Aorta (tissue), 5 donors: ENCODE measurements around the gene VAMP8. TPM values are rescaled to one million over a fixed set of nuclear protein-coding genes. Genes with fewer than 3 reads are reported as not detected.

Experiments
- ATAC-seq: fragments of 200-7000 bp; cut with Tn5 transposase; one replicate; pipeline ENCODE4 v1.9.1; 2022; ENCODE audit warnings: moderate library complexity; ENCODE audit not compliant: low FRiP score
- DNase-seq, 2 donors: peaks; one replicate each; pipeline ENCODE4 v3.0.0-alpha.2; 2020
- H3K27ac ChIP-seq, 2 donors: one replicate each; pipeline ENCODE4 v1.5.1; 2013; ENCODE audit warnings: low read length in 2 of 2, mild to moderate bottlenecking in 2 of 2, moderate library complexity in 2 of 2, control low read depth in 1 of 2, inconsistent platforms in 1 of 2, low read depth in 1 of 2
- H3K27me3 ChIP-seq, 2 donors: one replicate each; pipeline ENCODE4 v1.6.1; 2013; ENCODE audit warnings: control low read depth in 1 of 2, low read length in 1 of 2, mild to moderate bottlenecking in 1 of 2, moderate library complexity in 1 of 2; ENCODE audit not compliant: insufficient read depth in 2 of 2, control insufficient read depth in 1 of 2
- H3K36me3 ChIP-seq, 2 donors: one replicate each; pipeline ENCODE4 v1.6.1; 2013; ENCODE audit warnings: control low read depth in 1 of 2, low read length in 1 of 2, mild to moderate bottlenecking in 1 of 2; ENCODE audit not compliant: insufficient read depth in 2 of 2, control insufficient read depth in 1 of 2
- H3K4me1 ChIP-seq, 2 donors: one replicate each; pipeline ENCODE4 v1.6.1; 2013; ENCODE audit warnings: low read length in 2 of 2, control low read depth in 1 of 2, mild to moderate bottlenecking in 1 of 2, moderate library complexity in 1 of 2; ENCODE audit not compliant: insufficient read depth in 2 of 2, control insufficient read depth in 1 of 2
- H3K4me3 ChIP-seq, 2 donors: one replicate each; pipeline ENCODE4 v1.5.1; 2013; ENCODE audit warnings: low read length in 2 of 2, control low read depth in 1 of 2, mild to moderate bottlenecking in 1 of 2
- H3K9me3 ChIP-seq: one replicate; pipeline ENCODE4 v1.6.1; 2013; ENCODE audit warnings: mild to moderate bottlenecking, low read length; ENCODE audit not compliant: control insufficient read depth
- WGBS, 2 donors: extraction: QIAGEN DNeasy Blood & Tissue Kit; methylation state at CpG; one replicate each; pipeline ENCODE4 v1.1.7; 2013; 5-methylcytosine and 5-hydroxymethylcytosine counted together
- intact Hi-C, 2 donors: fragments of 100-400 bp; cut with DNase I; formaldehyde crosslinking; loops; one replicate each; pipeline versions ENCODE4 v1.14.2 to v1.15.0; 2022
- long read RNA-seq, 2 donors: library from polyadenylated mRNA; unstranded; transcript quantifications; one replicate each; pipeline ENCODE4 v2.0.0, GENCODE V29; 2020 to 2021
- polyA plus RNA-seq, 2 donors: library from polyadenylated mRNA; stranded (reverse); fragments of 200-250 nt; gene quantifications; one replicate each; pipeline ENCODE4 v1.2.3, GENCODE V29; 2013
- total RNA-seq, 2 donors: library from RNA; stranded (reverse); fragmentation: NEBNext Ultra II Directional; extraction: Animal tissue kit (Norgen Biotek cat#: 25700); gene quantifications; one replicate each; pipeline ENCODE4 v1.2.1, GENCODE V29; 2021
- donor health status: healthy with polysubstance abuse.
- donor health status: Bipolar disorder and iron deficiency.
- donor health status: DM: no; HTN: no; CAD: no.
- donor health status: DM: no; HTN: no; CAD: no.
- donor health status: DM: yes; HTN: yes; CAD: no.

VAMP8 gene
- 10 to 100 TPM; 40.5 to 43.5 TPM for total RNA-seq
- polyA plus RNA-seq, result 100 to 1,000 TPM in 1 of 2 donors, 10 to 100 TPM in 1; 23.9 to 256 TPM
- long read RNA-seq, donor 1, partial matches to known transcripts, result 0 of 4 reads
- long read RNA-seq, donor 1, other reads (novel, unspliced or antisense), result 0 of 4 reads
- long read RNA-seq, donor 2, partial matches to known transcripts, result 1 of 5 reads
- long read RNA-seq, donor 2, other reads (novel, unspliced or antisense), result 1 of 5 reads

DNA sequence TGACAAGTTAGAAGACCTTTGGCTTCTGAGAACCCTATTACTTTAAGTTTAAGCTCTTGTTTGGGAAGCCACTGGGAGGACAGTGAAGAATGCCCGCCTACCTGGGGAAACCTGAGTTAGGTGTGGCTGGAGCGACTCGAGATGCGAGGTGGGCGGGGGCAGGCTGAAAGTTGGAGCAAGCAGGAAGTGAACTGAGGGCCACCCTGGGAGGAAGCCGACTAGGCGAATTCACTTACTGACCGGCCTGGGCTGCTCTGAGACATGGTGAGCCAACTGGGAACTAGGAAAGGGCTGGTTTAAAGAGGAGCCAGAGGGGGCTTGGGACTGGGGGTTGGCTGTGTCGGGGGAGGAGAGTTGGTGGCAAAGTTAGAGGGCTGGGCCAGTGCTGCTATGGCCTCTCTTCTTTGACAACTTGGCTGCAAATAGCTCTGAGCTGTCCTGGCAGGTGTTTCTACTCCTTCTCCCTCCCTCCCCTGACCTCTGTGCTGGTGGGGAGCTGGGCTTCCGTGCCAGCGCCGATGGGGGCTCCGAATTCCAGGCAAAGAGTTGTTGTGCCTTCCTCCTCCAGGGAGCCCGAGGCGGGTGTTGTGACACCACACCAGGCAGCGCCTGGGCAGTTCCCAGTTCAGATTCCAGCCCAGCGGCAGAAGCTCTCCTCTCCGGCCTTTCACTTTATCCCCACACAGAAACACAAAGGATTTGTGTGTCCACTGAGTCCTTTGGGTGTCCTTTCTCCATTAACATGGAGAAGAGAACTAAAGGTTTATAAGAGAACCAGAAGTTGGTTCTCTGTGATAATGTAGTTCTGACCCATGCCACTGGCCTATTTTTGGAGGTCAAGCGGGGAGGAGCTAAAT lies at the start of gene VAMP8:
Gene VAMP8 (plus strand): TSS at position 201 of the 857 bp plus-strand sequence. CDS start 61 bp downstream, at position 262.
- Histone ChIP-seq H3K27me3 (no peaks in the 10 kb centered on the region), H3K27ac (no peak within 1 kb of the TSS), H3K9me3 (no peaks in the 10 kb centered on the region), H3K36me3 (no peaks in the 10 kb centered on the region), H3K4me1 (no peaks in the 10 kb centered on the region), H3K4me3 (no peak within 1 kb of the TSS)
- intact Hi-C loops, result no loop called here
- ATAC-seq (peak; percentile 57), DNase-seq (peak in 1 of 2 donors; percentile 72)
- WGBS, 2 donors, result 65 to 70% methylated on average over 19 of the region's 19 CpGs

DNA sequence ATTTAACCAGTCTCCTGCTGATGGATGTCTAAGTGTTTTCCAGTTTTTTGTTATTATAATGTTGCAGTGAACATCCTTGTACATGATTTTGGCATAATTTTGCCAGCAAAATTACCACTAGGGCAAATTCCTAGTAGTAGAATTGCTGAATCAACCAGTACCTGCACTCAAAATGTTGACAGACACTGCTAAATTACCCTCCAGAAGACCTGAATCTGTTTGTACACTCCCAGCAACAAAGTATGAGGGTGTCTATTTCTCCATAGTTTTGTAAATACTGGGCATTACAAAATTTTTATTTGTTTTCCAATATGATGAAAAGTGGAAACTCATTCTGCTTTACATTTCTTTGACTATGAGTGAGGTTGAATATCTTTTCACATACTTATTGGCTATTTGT lies 49.6 kb upstream of the VAMP8 start:
- Histone ChIP-seq H3K27ac (no peak overlapping the region), H3K9me3 (no peaks in the 10 kb centered on the region), H3K4me3 (no peak overlapping the region), H3K4me1 (no peaks in the 10 kb centered on the region), H3K36me3 (no peaks in the 10 kb centered on the region), H3K27me3 (no peaks in the 10 kb centered on the region)
- DNase-seq, result no peak
- intact Hi-C loops, result no loop called here
- ATAC-seq, result no peak

GRCh38 chr2:85528355-85528754 lies 49.0 kb upstream of the VAMP8 start:
- 84 to 90% methylated on average over 2 of the region's 2 CpGs for WGBS, 2 donors
- intact Hi-C loops, result no loop called here

GRCh38 chr2:85529809-85530208 lies 47.6 kb upstream of the VAMP8 start:
- H3K27ac ChIP-seq, result no peak overlapping the region
- no peaks in the 10 kb centered on the region for H3K4me1 ChIP-seq
- H3K9me3 ChIP-seq, result no peaks in the 10 kb centered on the region
- intact Hi-C loops, result no loop called here
- no peak overlapping the region for H3K4me3 ChIP-seq
- H3K27me3 ChIP-seq, result no peaks in the 10 kb centered on the region
- ATAC-seq (no peak), DNase-seq (no peak)
- H3K36me3 ChIP-seq, result no peaks in the 10 kb centered on the region
- 96 to 100% methylated on average over 1 of the region's 1 CpG for WGBS, 2 donors

More at GRCh38 chr2:85528355-85528754, 49.0 kb upstream of the VAMP8 start:
- Histone ChIP-seq H3K36me3 (no peaks in the 10 kb centered on the region), H3K27me3 (no peaks in the 10 kb centered on the region), H3K9me3 (no peaks in the 10 kb centered on the region), H3K4me1 (no peaks in the 10 kb centered on the region), H3K27ac (no peak overlapping the region), H3K4me3 (no peak overlapping the region)
- DNase-seq (no peak), ATAC-seq (no peak)

GRCh38 chr2:85531589-85531988 lies 45.8 kb upstream of the VAMP8 start:
- no peak for DNase-seq

DNA sequence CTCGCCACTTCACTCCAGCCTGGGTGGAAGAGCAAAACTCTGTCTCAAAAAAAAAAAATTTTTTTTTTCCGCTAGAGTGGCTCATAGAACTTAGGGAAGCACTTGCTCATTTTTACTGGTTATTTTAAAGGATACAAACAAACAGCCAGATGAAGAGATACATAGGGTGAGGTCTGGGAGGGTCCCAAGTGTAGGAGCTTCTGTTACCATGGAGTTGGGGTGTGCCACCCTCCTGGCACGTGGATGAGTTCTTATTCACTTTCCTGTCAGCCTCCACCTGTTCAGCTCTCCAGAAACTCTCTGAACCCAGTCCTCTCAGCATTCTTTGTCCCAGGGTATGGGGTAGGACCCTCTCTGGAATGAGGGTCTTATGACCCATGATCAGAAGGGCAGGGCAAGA lies 43.3 kb upstream of the VAMP8 start:
- Histone ChIP-seq H3K4me3 (no peak overlapping the region), H3K27ac (no peak overlapping the region), H3K36me3 (no peaks in the 10 kb centered on the region), H3K27me3 (peaks cover 0 to 2% of the 10 kb centered on the region in 2 donors), H3K9me3 (no peaks in the 10 kb centered on the region), H3K4me1 (no peaks in the 10 kb centered on the region)
- WGBS, 2 donors, result 88 to 94% methylated on average over 3 of the region's 3 CpGs
- no peak for DNase-seq
- intact Hi-C loops, result no loop called here
- ATAC-seq, result no peak

More at GRCh38 chr2:85531589-85531988, 45.8 kb upstream of the VAMP8 start:
- WGBS, 2 donors, result 70 to 96% methylated on average over 2 of the region's 2 CpGs
- H3K9me3 ChIP-seq, result no peaks in the 10 kb centered on the region
- H3K27me3 ChIP-seq, result no peaks in the 10 kb centered on the region
- H3K4me1 ChIP-seq, result no peaks in the 10 kb centered on the region
- H3K36me3 ChIP-seq, result no peaks in the 10 kb centered on the region
- no peak for ATAC-seq
- intact Hi-C loops, result no loop called here
- H3K4me3 ChIP-seq, result no peak overlapping the region
- H3K27ac ChIP-seq, result no peak overlapping the region

- no peak for ATAC-seq
- Histone ChIP-seq H3K27me3 (peaks cover 0 to 2% of the 10 kb centered on the region in 2 donors), H3K4me1 (no peaks in the 10 kb centered on the region), H3K9me3 (no peaks in the 10 kb centered on the region), H3K4me3 (no peak overlapping the region), H3K36me3 (no peaks in the 10 kb centered on the region), H3K27ac (no peak overlapping the region)
- intact Hi-C loops, result no loop called here
- WGBS, 2 donors, result 81 to 91% methylated on average over 3 of the region's 3 CpGs
- no peak for DNase-seq
Observed at GRCh38 chr2:85534881-85535280, 42.5 kb upstream of the VAMP8 start.

DNA sequence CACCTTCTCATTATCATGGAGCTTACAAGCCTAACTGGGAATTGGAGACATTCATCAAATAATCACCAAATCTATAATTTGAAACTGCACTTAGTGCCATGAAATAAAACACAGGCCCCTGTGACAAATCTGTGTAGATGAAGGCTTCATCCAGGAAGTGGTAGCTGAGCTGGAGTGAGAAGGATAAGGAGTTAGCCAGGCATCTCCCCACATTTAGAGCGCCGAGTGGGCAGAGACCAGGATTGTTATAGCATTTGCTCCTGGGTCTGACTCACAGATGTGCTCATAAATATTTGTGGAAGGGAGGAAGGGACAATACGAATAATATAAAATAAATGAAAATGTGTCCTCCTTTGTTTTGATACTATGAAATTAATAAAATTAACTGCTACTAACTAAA lies 40.9 kb upstream of the VAMP8 start:
- no peak for DNase-seq
- Histone ChIP-seq H3K4me3 (no peak overlapping the region), H3K27me3 (peaks cover 0 to 2% of the 10 kb centered on the region in 2 donors), H3K36me3 (no peaks in the 10 kb centered on the region), H3K4me1 (no peaks in the 10 kb centered on the region), H3K27ac (peak overlapping the region in 1 of 2 donors; percentile 28), H3K9me3 (no peaks in the 10 kb centered on the region)
- intact Hi-C loops, result no loop called here
- no peak for ATAC-seq
- WGBS, 2 donors, result 48 to 51% methylated on average over 3 of the region's 3 CpGs
